ENCODE results near the gene TBC1D16.

TBC1D16 gene

DNA sequence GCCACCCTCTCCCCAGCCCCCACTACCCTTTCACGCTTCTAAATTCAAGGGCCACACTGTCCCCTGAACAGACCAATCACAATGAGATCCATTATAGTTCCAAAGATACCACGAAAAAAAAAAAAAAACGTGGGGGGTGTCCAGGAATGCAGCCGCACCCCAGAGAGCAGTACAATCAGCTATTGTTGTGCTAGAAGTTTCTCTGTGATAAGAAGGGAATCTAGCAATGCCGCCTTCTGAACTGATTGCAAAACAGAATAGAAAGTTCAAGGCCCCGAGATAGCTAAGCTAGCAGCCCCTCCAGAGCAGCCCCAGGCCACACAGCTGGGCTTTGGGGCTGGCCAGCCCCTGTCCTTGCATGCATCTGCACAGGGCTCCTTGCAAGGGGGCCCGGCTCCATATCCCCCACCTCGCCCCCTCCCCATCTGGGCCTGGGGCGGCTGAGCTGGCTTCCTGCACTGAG is 109.5 kb downstream of the TBC1D16 start:
- Histone ChIP-seq H3K4me3 (no peak overlapping the region), H3K4me1 (peaks cover 0 to 23% (median 15%) of the 10 kb centered on the region in 4 donors), H3K9me3 (no peaks in the 10 kb centered on the region), H3K27ac (no peak overlapping the region), H3K36me3 (no peaks in the 10 kb centered on the region), H3K27me3 (peaks cover 9 to 79% of the 10 kb centered on the region in 2 donors)
- TF ChIP-seq, protein P1, sequence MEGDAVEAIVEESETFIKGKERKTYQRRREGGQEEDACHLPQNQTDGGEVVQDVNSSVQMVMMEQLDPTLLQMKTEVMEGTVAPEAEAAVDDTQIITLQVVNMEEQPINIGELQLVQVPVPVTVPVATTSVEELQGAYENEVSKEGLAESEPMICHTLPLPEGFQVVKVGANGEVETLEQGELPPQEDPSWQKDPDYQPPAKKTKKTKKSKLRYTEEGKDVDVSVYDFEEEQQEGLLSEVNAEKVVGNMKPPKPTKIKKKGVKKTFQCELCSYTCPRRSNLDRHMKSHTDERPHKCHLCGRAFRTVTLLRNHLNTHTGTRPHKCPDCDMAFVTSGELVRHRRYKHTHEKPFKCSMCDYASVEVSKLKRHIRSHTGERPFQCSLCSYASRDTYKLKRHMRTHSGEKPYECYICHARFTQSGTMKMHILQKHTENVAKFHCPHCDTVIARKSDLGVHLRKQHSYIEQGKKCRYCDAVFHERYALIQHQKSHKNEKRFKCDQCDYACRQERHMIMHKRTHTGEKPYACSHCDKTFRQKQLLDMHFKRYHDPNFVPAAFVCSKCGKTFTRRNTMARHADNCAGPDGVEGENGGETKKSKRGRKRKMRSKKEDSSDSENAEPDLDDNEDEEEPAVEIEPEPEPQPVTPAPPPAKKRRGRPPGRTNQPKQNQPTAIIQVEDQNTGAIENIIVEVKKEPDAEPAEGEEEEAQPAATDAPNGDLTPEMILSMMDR (IDR thresholded peaks at IDR 0.05): no peak
- no peak for DNase-seq
- intact Hi-C loops (cut with DNase I; ENCODE audit: low total_unique reads): no loop called here

DNA sequence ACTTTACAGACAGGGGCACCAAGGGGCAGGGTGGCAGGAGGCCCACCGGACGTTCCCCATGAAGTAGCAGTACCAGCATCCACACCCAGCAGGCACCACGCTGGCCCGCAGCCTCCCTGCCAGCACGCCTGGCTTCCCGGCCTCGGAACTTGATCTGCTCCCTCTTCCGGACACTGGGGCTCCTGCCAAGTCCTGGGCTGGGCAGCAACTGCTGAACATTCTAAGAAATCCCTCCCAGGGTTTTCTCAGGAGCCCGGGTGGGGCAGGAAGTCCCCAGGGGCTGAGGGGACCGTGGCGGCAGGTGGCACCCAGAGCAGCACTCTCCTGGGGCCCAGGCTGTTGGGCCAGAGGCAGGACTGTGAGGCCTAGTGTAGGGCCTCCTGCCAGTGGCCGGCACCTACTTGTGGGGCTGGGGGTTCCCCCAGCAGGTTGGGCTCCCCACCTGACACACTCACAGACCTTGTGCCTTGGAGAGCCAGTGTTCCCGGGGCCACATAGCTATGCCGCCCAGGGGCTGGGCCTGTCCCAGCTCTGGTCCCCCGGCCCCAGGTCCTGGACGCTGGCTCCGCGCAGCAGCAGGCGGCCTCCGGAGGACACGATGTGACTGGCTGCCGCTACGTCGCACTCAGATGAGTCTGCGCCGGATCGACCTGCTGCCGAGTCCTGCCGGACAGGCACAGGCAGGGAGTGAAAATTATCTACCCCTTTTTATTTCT is 110.3 kb downstream of the TBC1D16 start:
- intact Hi-C loops (cut with DNase I; ENCODE audit: low total_unique reads): no loop called here
- DNase-seq: no peak
- no peaks in the 10 kb centered on the region for H3K9me3 ChIP-seq
- H3K4me3 ChIP-seq: no peak overlapping the region
- peaks cover 0 to 16% (median 11%) of the 10 kb centered on the region in 4 donors for H3K4me1 ChIP-seq
- no peaks in the 10 kb centered on the region for H3K36me3 ChIP-seq
- no peak overlapping the region for H3K27ac ChIP-seq
- TF ChIP-seq, protein P1 (IDR thresholded peaks at IDR 0.05): no peak
- peaks cover 3 to 79% of the 10 kb centered on the region in 2 donors for H3K27me3 ChIP-seq

DNA sequence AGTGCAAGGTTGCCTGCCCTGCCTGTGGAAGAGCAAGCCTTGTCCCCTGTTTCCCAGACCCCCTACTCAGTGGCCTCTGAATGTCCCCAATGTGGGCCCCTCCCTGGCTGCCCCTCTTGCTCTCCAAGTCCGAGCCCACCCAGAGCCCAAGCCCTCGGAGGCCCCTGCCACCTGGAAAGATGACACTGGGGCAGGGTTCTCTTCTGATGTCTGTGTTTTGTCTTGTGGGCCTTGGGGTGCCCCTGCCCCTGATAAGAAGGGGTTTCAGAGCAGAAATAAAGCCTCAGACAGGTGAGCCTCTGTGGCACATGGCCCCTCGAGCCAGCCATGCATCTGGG is 111.1 kb downstream of the TBC1D16 start:
- intact Hi-C loops (cut with DNase I; ENCODE audit: low total_unique reads): no loop called here
- Histone ChIP-seq H3K4me1 (peaks cover 0 to 15% (median 11%) of the 10 kb centered on the region in 4 donors), H3K9me3 (no peaks in the 10 kb centered on the region), H3K4me3 (no peak overlapping the region), H3K27ac (no peak overlapping the region), H3K36me3 (no peaks in the 10 kb centered on the region), H3K27me3 (peaks cover 0 to 81% of the 10 kb centered on the region in 2 donors)
- TF ChIP-seq, protein P1 (IDR thresholded peaks at IDR 0.05): no peak
- DNase-seq: no peak

DNA sequence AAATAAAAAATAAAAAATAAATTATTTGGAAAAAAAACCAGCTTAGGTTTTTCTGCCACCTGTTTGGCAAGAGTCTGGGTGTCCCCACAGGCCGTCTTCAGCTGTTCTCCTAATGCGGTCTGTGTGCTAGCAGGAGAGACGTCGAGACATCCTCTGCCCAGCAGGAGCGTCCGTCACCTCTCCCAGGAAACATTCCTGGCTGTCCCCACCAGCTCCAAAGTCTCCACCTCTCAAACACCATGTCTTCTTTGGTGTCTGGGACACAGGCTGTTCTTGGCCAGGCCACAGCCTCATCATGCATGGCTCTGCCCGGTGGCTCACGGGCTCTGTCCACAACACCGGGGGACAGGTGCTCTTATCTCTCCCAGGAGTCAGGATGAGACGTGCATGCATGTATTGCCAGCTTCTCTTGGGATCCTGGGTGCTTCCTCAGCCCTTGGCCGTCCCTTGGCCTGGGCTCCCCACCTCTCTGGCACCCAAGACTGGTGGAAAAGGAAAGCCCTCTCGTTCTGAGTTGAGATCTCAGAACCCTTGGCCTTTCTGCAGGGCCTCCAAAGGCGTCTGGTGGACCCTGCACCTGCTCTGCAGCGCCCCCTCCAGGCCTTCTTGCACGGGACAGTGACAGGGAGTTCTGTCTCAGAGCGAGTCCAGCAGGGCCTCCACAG is 111.6 kb downstream of the TBC1D16 start:
- TF ChIP-seq, protein P1 (IDR thresholded peaks at IDR 0.05): peak in 1 of 2 experiments; percentile 12
- DNase-seq: no peak
- Histone ChIP-seq H3K36me3 (no peaks in the 10 kb centered on the region), H3K4me3 (no peak overlapping the region), H3K27me3 (peaks cover 0 to 78% of the 10 kb centered on the region in 2 donors), H3K4me1 (peaks cover 0 to 20% (median 16%) of the 10 kb centered on the region in 4 donors), H3K9me3 (no peaks in the 10 kb centered on the region), H3K27ac (no peak overlapping the region)
- intact Hi-C loops (cut with DNase I; ENCODE audit: low total_unique reads): no loop called here

DNA sequence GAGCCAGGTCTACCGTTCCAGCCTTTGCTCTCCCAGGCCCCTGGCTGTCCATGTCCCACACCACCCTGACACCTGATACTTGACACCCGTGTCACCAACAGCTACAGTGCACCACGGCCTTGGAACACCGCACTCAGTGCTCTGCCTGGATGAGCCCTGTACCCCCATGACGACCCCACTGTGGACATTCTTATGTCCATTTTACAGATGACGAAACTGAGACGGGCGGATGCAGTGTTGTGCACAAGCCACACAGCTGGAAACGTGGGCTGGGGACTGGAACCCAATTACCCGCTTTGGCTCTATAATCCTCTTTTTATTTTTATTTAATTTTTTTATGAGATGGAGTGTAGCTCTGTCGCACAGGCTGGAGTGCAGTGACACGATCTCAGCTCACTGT is 112.9 kb downstream of the TBC1D16 start:
- no peak overlapping the region for H3K27ac ChIP-seq
- H3K4me1 ChIP-seq: peaks cover 0 to 29% (median 24%) of the 10 kb centered on the region in 4 donors
- DNase-seq: no peak
- H3K4me3 ChIP-seq: no peak overlapping the region
- H3K9me3 ChIP-seq: no peaks in the 10 kb centered on the region
- H3K36me3 ChIP-seq: no peaks in the 10 kb centered on the region
- intact Hi-C loops (cut with DNase I; ENCODE audit: low total_unique reads): no loop called here
- TF ChIP-seq, protein P1 (IDR thresholded peaks at IDR 0.05): no peak
- H3K27me3 ChIP-seq: peaks cover 0 to 65% of the 10 kb centered on the region in 2 donors
